Ishikawa (cell line): ENCODE results near the gene IFI30.

Source experiments
- EP300 ChIP-seq: IDR thresholded peaks from 2 replicates; pipeline ENCODE4 v1.6.1; 2012; ENCODE audit warnings: borderline replicate concordance
- RAD21 ChIP-seq: IDR thresholded peaks from 2 replicates; pipeline ENCODE4 v1.6.1; 2012; ENCODE audit warnings: low read depth
- TAF1 ChIP-seq: IDR thresholded peaks from 2 replicates; pipeline ENCODE4 v1.6.1; 2012; ENCODE audit warnings: low read depth, mild to moderate bottlenecking
- TF ChIP-seq, protein P1 (sequence below): IDR thresholded peaks from 2 replicates; pipeline ENCODE4 v1.6.1; 2012; ENCODE audit warnings: low read depth, mild to moderate bottlenecking

DNA sequence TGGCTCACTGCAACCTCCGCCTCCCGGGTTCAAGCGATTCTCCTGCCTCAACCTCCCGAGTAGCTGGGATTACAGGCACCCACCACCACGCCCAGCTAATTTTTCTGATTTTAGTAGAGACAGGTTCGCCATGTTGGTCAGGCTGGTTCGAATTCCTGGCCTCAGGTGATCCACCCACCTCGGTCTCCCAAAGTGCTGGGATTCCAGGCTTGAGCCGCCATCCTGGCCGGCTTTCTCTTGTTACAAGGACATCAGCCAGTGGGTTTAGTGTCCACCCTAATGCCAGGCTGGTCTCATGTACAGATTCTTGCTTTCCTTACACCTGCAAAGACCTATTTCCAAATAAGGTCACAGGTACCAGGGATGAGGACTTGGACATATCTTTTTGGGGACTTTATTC, 13.8 kb upstream of the IFI30 start:
- TF ChIP-seq TAF1 (no peak), RAD21 (no peak), EP300 (no peak)
- TF ChIP-seq, protein P1, sequence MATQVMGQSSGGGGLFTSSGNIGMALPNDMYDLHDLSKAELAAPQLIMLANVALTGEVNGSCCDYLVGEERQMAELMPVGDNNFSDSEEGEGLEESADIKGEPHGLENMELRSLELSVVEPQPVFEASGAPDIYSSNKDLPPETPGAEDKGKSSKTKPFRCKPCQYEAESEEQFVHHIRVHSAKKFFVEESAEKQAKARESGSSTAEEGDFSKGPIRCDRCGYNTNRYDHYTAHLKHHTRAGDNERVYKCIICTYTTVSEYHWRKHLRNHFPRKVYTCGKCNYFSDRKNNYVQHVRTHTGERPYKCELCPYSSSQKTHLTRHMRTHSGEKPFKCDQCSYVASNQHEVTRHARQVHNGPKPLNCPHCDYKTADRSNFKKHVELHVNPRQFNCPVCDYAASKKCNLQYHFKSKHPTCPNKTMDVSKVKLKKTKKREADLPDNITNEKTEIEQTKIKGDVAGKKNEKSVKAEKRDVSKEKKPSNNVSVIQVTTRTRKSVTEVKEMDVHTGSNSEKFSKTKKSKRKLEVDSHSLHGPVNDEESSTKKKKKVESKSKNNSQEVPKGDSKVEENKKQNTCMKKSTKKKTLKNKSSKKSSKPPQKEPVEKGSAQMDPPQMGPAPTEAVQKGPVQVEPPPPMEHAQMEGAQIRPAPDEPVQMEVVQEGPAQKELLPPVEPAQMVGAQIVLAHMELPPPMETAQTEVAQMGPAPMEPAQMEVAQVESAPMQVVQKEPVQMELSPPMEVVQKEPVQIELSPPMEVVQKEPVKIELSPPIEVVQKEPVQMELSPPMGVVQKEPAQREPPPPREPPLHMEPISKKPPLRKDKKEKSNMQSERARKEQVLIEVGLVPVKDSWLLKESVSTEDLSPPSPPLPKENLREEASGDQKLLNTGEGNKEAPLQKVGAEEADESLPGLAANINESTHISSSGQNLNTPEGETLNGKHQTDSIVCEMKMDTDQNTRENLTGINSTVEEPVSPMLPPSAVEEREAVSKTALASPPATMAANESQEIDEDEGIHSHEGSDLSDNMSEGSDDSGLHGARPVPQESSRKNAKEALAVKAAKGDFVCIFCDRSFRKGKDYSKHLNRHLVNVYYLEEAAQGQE = no peak
